Embryonic facial prominence (tissue), 1 donor: Measurements from ENCODE around the gene CBLB.

Source experiments
- DNase-seq: peaks from one replicate; pipeline ENCODE4 v3.0.0-alpha.2; 2016; ENCODE audit errors: extremely low spot score

Gene CBLB

DNA sequence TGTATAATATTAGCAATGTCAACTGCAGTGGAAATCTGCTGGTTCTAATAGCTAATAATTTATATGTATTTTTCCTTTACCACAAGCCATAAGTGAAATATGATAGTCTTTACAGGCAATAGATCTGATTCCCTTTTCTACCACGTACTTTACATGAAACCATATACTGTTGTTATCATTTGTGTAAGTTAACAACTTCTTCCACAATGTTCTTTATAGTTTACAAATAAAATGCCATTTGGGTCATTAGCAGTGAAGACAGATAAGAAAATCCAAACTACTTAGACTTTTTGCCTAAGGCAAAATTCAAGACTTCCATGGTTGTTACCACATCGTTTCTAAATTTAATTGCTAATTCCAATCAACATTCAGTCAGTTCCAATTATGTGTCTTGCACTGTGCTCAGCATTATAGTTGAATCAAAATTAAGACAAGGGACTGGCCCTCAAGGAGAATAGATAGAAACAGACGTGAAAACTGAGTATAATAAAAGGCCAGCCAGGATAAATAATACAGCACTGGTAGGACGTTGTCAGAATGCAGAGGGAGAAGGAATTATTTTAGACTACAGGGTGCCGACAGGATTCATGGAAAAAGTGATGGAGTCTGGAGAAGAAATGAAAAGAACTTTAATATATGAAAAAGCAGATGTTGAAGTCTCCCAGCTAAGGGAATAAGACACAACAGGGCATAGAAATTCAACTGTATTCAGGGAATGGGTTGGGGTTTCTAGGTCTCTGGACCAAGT lies 252.3 kb downstream of the CBLB start:
- DNase-seq = no peak

DNA sequence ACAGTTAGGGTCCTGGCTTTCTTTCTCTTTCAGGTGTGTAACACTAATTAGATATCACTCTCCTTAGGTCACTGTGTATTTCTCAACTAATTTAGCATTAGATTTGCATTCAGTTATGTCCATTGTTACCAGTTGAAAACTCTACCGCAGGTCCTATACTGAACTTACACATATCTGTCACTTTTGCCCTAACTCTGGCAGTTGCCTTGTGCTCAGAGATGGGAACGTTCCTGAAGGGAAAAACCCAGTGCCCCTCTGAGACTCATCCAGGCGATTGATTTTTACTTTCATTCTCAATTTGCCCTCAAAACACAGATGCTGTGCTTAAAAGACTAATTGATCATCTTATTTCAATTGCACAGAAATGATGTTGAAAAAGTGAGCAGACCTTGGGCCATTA lies 253.0 kb downstream of the CBLB start:
- DNase-seq = no peak

DNA sequence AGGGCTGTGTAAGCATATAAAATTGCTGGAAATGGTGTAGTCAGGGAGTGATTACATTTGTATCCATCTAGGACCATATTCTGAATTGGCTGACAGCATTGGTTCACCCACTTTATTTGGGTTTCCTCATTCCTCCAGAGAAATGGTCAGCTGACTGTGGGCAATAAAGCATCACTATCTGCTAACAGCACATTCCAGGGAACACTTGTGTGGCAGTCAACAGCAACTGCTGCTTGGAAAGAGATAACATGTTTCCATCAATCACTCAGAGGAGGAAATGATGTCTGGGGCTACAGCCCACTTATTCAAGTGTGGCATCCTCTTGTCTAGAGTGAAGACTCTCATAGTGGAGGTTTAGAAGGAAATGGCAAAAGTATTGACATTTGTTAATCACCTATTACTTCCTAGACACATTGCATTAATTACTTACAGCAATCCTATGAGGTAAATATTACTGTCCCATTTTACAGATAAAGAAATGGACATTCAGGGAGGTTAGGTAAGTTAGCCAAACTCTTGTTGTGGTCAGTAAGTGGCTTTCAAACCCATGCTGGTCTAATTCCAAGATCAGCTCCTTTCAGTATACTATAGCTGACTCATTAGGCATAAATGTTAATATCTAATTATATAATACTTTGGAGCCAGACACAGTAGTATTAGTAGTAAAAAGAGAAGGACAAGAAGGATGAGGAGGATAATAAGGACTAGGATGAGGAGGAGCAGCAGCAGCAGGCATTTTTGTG lies 254.4 kb downstream of the CBLB start:
- no peak for DNase-seq

DNA sequence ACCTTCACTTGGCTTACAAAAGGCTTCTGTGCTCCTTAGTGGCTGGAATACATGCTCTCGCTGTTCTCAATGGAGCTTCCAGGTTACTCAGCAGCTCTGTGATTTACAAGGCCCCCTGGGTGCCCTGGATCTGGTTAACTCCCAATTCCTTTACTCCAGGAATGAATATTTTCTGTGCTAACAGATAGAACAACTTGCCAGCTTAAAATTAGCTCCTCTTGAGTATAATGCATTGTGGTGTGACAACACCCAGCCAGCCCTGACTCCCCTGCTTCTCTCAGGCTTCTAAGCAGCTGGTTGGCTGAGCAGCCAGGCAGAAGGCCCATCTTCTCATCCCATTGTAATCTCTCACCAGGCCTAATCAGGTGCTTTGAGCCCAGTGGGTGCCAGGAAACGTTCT lies 255.7 kb downstream of the CBLB start:
- DNase-seq = no peak

DNA sequence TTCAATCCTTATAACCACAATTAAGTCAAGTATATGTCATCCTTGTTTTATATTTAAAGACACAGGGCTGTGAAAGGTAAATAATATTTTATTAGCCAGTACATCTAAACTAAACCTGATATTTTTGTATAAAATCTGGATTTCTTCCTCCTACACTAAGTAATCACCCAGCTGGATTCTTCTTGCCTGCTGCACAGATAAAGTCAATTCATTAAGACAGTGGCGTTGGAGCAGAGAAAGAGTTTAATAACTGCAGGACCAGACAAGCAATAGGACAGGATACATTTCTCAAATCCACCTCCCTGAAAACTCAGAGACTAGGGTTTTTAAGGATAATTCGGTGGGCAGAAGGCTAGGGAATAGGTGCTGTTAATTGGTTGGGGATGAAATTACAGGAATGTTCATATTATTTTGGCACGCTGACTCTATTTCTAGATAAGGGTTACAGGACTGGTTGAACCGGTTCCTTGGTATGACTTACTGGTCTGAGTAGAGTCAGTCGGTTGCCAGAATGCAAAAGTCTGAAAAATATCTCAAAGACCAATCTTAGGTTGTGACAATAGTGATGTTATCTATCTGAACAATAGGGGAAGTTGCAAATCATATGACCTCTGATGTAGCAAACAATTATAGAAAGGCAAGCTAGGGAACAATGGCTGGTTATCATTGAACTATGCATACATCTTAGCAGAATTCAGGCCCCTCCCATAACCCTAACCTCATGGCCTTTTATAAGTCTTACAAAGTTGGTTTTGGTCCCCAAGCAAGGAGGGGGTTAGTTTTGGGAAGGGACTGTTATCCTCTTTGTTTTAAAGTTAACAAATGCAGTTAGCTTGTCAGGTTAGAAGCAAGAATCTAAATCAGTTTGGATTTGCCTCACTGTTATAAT lies 257.3 kb downstream of the CBLB start:
- DNase-seq = no peak

GRCh38 chr3:105610473-105610872 lies 258.3 kb downstream of the CBLB start:
- DNase-seq = no peak

DNA sequence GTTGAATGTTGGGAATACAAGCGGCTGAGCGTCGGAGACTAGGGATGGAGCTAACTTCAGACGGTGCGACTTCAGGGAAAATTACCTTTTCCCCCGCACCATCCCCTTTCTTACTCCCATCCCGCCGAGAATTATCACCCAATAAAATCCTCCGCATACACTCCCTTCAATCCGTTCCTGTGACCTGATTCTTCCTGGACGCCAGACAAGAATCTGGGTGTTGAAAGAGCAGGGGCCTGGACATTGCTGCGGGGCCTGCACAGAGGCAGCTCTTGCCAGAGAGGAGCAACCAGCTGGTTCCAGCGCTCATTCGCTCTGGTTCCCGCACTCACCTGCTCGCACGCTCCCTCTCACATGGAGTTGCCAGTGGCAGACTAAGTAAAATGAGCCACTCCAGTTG lies 260.2 kb downstream of the CBLB start:
- no peak for DNase-seq

DNA sequence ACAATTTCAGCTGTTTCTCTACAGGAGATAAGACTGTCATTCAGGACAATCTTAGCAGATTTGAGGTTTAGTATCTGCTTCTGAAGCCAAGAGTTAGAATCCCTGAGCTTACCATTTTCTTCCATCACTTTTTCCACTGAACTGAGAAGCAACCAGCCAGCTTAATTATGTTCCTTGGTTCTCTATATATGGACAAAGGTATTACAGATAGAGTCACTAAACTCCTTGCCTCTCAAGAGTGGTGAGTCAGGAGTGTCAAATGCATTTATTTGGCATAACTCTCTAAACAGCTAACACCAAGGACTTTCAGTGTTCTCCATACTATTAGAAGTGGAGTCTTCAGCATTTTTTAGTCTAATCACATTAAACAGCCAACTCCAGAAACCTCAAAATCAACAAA lies 262.8 kb downstream of the CBLB start:
- no peak for DNase-seq
